A673 (cell line): ENCODE measurements around the gene AUNIP.

Source experiments
- EZH2 ChIP-seq: fragments of 200-600 bp; sonication (generic); IDR thresholded peaks from 2 replicates; pipeline ENCODE4 v1.6.1; 2017; ENCODE audit warnings: borderline replicate concordance, low read depth, mild to moderate bottlenecking, mixed read lengths, antibody characterized with exemption, low read length; ENCODE audit not compliant: poor library complexity, severe bottlenecking
- TF ChIP-seq, protein P1 (sequence below): fragments of 300-800, 200-600 bp; sonication (generic); conservative IDR thresholded peaks from 2 replicates; pipeline ENCODE4 v1.5.1; 2017; ENCODE audit warnings: low read depth, mild to moderate bottlenecking, antibody characterized with exemption, low read length, moderate library complexity, mixed read lengths

DNA sequence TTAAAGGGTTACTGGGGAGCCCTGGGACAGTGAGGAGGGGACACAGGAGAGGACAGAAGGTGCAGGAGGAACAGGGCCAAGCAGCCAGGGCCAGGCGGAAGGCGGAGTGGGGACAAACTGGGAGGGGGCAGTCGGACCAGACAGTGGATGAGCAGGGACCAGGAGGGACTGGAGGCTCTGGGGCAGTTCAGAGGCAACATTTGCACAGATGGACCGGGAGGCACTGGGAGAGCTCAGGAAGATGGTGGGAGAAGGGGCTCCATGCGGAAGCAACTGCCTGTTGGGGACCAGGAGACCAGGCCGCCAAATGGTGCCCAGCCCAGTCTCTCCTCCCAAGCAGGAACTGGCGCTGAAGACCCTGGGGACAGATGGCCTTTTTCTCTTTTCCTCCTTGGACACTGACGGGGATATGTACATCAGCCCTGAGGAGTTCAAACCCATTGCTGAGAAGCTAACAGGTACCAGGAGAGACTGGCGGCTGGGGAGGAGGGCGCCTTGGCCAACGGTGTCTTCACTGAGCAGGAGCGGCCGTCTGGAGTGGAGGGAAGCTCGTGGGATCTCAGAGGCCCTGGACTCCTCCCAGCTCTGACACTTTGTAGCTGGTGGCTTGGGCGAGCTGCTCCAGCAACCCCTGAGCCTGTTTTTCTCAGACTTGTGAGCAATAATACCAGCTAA is 58.4 kb downstream of the AUNIP start:
- TF ChIP-seq, protein P1, sequence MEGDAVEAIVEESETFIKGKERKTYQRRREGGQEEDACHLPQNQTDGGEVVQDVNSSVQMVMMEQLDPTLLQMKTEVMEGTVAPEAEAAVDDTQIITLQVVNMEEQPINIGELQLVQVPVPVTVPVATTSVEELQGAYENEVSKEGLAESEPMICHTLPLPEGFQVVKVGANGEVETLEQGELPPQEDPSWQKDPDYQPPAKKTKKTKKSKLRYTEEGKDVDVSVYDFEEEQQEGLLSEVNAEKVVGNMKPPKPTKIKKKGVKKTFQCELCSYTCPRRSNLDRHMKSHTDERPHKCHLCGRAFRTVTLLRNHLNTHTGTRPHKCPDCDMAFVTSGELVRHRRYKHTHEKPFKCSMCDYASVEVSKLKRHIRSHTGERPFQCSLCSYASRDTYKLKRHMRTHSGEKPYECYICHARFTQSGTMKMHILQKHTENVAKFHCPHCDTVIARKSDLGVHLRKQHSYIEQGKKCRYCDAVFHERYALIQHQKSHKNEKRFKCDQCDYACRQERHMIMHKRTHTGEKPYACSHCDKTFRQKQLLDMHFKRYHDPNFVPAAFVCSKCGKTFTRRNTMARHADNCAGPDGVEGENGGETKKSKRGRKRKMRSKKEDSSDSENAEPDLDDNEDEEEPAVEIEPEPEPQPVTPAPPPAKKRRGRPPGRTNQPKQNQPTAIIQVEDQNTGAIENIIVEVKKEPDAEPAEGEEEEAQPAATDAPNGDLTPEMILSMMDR, result no peak
- TF ChIP-seq EZH2, result no peak
